ENCODE measurements around the gene FCAMR. TPM values are rescaled to one million over a fixed set of nuclear protein-coding genes. Genes with fewer than 3 reads are reported as not detected.

Gene FCAMR
- total RNA-seq, 4 donors from 2014 or later: not detected

DNA sequence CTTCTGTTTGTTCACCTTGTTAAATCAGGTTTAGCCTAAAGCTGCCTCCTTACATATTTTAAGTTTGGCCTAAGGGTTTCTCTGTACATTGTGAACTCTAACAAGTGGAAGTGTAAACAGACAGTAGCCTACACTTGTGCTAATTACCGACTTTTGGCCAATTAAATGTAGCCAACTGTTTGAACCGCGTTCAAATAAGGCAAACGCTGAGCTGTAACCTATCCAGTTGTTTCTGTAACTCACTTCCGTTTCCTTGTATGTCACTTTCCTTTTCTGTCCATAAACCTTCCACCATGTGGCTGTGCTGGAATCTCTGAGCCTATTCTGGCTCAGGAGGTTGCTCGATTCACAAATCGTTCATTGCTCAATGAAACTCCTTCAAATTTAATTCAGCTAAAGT lies 8.0 kb upstream of the FCAMR start:
- no peak overlapping the region for H3K27ac ChIP-seq
- H3K9me3 ChIP-seq: no peaks in the 10 kb centered on the region
- H3K4me3 ChIP-seq: no peak overlapping the region
- 65 to 83% methylated on average over 7 of the region's 7 CpGs for WGBS, 2 donors
- peaks cover 0 to 5% (median 0%) of the 10 kb centered on the region in 4 donors for H3K27me3 ChIP-seq
- no peaks in the 10 kb centered on the region for H3K36me3 ChIP-seq
- TF ChIP-seq, protein P1, sequence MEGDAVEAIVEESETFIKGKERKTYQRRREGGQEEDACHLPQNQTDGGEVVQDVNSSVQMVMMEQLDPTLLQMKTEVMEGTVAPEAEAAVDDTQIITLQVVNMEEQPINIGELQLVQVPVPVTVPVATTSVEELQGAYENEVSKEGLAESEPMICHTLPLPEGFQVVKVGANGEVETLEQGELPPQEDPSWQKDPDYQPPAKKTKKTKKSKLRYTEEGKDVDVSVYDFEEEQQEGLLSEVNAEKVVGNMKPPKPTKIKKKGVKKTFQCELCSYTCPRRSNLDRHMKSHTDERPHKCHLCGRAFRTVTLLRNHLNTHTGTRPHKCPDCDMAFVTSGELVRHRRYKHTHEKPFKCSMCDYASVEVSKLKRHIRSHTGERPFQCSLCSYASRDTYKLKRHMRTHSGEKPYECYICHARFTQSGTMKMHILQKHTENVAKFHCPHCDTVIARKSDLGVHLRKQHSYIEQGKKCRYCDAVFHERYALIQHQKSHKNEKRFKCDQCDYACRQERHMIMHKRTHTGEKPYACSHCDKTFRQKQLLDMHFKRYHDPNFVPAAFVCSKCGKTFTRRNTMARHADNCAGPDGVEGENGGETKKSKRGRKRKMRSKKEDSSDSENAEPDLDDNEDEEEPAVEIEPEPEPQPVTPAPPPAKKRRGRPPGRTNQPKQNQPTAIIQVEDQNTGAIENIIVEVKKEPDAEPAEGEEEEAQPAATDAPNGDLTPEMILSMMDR (IDR thresholded peaks at IDR 0.05): no peak
- no peak for TF ChIP-seq POLR2A (IDR thresholded peaks at IDR 0.05)
- intact Hi-C loops (cut with DNase I): loop anchor here (5.0 kb wide), 1 partner anchor 56 kb away; the partner anchor contains the start of gene FCMR
- H3K4me1 ChIP-seq: peaks cover 0 to 9% (median 0%) of the 10 kb centered on the region in 3 donors
- no peak for DNase-seq

DNA sequence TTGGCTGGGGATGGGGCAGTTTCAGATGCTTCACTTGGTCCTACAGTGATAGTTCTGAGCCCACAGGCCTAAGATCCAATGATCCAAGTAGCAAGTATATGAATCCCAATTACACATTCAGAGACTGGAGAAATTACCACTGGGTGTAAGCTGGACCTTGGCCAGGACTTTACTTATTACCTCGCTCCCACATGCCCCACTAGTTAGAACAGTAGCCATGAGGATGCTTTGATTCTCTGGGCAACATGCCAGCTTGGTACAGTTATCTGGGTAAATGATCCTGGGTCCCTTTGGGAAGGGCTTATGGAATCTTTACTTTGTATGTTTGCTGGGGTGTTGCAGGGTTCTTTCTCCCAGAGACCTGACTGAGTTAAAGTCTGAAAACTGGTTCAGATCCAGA lies 5.0 kb upstream of the FCAMR start:
- DNase-seq: no peak
- no peak overlapping the region for H3K27ac ChIP-seq
- peaks cover 0 to 6% (median 0%) of the 10 kb centered on the region in 3 donors for H3K4me1 ChIP-seq
- H3K27me3 ChIP-seq: peaks cover 0 to 9% (median 0%) of the 10 kb centered on the region in 4 donors
- intact Hi-C loops (cut with DNase I): loop anchor here (5.0 kb wide), 1 partner anchor 53 kb away; the partner anchor contains the start of gene FCMR
- TF ChIP-seq, protein P1 (IDR thresholded peaks at IDR 0.05): no peak
- TF ChIP-seq POLR2A (IDR thresholded peaks at IDR 0.05): no peak
- H3K9me3 ChIP-seq: no peaks in the 10 kb centered on the region
- H3K36me3 ChIP-seq: no peaks in the 10 kb centered on the region
- WGBS, 2 donors: 75 to 86% methylated on average over 1 of the region's 1 CpG
- H3K4me3 ChIP-seq: no peak overlapping the region

DNA sequence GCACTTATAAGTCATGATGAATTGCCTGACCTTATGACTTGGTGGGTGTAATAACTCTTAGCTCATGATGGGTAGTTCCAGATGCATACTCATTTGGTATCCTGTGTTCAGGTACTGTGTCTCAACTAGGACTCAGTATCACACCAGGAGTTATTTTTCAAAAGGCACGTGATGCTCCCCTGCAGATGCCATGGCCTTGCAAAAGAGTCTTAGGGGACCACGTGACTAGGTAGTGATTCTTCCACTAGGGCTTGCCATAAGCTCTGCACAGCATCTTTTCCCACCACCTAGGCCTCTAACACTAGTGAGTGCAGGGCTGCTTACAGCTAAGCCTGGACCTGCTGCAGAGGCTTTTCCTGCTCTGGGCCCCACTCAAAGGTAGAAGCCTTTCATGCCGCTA lies 3.9 kb upstream of the FCAMR start:
- intact Hi-C loops (cut with DNase I): no loop called here
- H3K4me3 ChIP-seq: no peak overlapping the region
- no peak overlapping the region for H3K27ac ChIP-seq
- H3K4me1 ChIP-seq: peaks cover 0 to 3% (median 0%) of the 10 kb centered on the region in 3 donors
- H3K27me3 ChIP-seq: peaks cover 0 to 14% (median 0%) of the 10 kb centered on the region in 4 donors
- H3K36me3 ChIP-seq: no peaks in the 10 kb centered on the region
- H3K9me3 ChIP-seq: no peaks in the 10 kb centered on the region
- no peak for DNase-seq
- TF ChIP-seq POLR2A (IDR thresholded peaks at IDR 0.05): no peak
- TF ChIP-seq, protein P1 (IDR thresholded peaks at IDR 0.05): no peak
- 80 to 92% methylated on average over 2 to 3 of the region's 3 CpGs for WGBS, 2 donors

DNA sequence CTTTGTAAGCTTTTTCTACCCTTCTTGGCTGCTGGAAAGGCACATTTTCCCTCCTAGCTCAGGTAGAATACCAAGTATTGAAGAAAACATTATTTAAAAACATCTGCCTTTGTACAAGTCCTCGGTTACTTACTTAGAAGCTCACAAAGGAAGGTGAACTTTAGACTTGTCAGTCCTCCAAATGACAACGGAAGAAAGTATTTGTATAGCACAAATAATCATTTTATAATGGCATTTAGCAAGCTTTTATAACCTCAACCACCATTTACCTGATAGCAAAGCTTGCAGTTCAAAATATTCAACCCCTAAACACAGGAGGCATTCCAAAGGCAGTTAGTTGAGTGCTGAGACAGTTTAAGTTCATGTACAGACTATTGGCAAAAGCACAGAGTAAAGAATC lies 2.5 kb upstream of the FCAMR start:
- Histone ChIP-seq H3K36me3 (no peaks in the 10 kb centered on the region), H3K4me3 (no peak overlapping the region), H3K27me3 (peaks cover 0 to 16% (median 0%) of the 10 kb centered on the region in 4 donors), H3K27ac (no peak overlapping the region), H3K4me1 (peaks cover 0 to 10% (median 3%) of the 10 kb centered on the region in 3 donors), H3K9me3 (no peaks in the 10 kb centered on the region)
- intact Hi-C loops (cut with DNase I): no loop called here
- 63% methylated on average over 2 of the region's 2 CpGs for WGBS, 2 donors
- no peak for DNase-seq
- TF ChIP-seq, protein P1 (IDR thresholded peaks at IDR 0.05): no peak
- TF ChIP-seq POLR2A (IDR thresholded peaks at IDR 0.05): no peak

DNA sequence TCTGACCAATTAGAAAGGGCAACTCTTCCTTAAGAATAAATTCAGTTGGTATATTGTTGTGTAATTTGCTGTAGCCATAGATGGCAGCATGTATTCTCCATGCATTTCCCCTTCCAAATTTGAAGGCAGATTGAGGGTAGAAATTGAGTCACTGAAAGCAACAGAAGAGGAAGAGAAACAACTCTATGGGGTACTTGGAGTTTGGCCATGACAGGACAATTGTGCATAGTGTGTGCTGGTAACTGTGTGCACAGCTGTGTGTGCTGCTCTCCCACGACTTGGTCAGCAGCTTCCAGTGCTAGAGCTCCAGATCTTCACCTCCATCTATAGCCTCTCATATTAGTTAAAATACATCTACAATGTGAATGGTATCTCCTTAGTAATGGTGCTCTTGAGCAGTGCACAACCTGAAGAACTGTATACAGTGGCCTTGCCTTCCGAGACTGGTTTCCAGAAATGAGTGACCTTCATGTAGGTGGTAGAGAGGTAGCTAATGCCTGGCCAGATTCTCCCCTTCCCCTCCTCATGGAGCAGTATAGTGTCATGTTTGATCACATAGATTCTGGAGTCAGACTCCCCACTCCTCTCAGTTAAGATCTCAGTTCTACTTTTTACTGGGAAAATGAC lies 882 bp upstream of the FCAMR start:
- no peaks in the 10 kb centered on the region for H3K36me3 ChIP-seq
- DNase-seq: no peak
- H3K9me3 ChIP-seq: no peaks in the 10 kb centered on the region
- peaks cover 0 to 10% (median 3%) of the 10 kb centered on the region in 3 donors for H3K4me1 ChIP-seq
- 75 to 83% methylated on average over 2 of the region's 2 CpGs for WGBS, 2 donors
- intact Hi-C loops (cut with DNase I): no loop called here
- H3K27me3 ChIP-seq: peaks cover 0 to 16% (median 0%) of the 10 kb centered on the region in 4 donors
- H3K4me3 ChIP-seq: no peak overlapping the region
- no peak overlapping the region for H3K27ac ChIP-seq
- TF ChIP-seq, protein P1 (IDR thresholded peaks at IDR 0.05): no peak
- no peak for TF ChIP-seq POLR2A (IDR thresholded peaks at IDR 0.05)
